ENCODE data around the gene CARM1.

CARM1 gene

DNA sequence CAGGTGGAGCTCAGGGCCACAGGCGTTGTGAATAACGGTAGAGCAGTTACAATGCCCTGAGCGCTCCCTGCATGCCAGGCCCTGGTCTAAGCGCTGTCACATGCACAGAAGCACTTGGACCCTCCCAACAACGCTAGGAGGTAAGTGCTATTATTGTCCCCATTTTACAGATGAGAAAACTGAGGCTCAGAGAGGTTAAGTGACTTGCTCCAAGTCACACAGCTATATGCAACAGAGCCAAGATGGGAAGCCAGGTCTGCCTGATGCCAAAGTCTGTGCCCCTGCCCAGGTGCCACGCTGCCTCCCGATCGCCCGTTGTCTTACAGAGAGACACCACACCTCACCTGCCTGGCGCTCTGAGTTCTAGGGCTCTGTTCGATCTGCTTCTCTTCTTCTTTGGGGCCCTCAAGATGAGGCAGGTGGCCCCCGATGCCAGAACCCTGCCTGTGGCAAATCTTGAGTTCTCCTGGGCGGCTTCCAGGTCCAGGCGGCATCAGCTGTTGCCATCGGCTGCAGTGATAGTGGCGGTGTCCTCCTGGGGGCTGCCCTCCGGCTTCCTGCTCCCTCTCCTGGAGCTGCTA is 37.1 kb downstream of the CARM1 start:
- TF ChIP-seq, protein P1, sequence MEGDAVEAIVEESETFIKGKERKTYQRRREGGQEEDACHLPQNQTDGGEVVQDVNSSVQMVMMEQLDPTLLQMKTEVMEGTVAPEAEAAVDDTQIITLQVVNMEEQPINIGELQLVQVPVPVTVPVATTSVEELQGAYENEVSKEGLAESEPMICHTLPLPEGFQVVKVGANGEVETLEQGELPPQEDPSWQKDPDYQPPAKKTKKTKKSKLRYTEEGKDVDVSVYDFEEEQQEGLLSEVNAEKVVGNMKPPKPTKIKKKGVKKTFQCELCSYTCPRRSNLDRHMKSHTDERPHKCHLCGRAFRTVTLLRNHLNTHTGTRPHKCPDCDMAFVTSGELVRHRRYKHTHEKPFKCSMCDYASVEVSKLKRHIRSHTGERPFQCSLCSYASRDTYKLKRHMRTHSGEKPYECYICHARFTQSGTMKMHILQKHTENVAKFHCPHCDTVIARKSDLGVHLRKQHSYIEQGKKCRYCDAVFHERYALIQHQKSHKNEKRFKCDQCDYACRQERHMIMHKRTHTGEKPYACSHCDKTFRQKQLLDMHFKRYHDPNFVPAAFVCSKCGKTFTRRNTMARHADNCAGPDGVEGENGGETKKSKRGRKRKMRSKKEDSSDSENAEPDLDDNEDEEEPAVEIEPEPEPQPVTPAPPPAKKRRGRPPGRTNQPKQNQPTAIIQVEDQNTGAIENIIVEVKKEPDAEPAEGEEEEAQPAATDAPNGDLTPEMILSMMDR (conservative IDR thresholded peaks at IDR 0.05; ENCODE audit: control insufficient read depth, insufficient read depth, low read depth, low read length), result no peak
- no peak for DNase-seq (ENCODE audit: low read depth)

DNA sequence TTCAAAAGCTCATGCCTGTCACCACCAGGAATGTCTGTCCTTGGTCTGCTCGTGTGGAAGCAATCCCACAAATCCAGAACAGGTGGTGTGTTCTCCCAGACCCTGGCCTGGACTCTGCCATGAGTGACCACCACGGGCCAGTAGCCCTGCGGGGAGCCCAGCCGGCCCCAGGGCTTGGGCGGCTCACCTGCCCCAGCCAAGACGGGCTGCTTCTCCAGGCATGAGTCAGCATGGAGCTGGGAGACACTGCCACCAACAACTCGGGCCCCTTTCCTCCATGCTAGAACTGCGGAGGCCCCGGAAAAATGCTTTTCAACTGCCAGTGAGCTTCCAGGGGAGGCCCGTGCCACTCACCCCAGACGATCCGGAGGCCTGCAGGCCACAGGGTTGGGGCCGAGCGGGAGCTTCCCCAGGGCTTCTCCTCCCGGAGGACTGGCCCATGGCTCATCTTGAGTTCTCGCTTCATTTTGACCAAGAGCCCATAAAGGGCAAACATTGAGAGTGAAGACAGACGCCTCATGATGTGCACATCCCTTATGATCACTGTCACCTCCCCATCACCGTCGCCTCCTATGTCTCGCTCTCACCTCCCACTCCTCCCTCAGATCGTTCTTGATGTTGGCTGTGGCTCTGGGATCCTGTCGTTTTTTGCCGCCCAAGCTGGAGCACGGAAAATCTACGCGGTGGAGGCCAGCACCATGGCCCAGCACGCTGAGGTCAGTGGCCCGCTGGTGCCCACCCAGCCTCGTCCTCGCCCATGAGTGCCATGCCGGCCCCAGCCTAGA is 40.4 kb downstream of the CARM1 start:
- DNase-seq (ENCODE audit: low read depth), result no peak
- TF ChIP-seq, protein P1 (conservative IDR thresholded peaks at IDR 0.05; ENCODE audit: control insufficient read depth, insufficient read depth, low read depth, low read length), result no peak
- H3K4me3 ChIP-seq (ENCODE audit: control insufficient read depth, low read depth, low read length), result no peak overlapping the region

More for the DNA sequence above, 37.1 kb downstream of the CARM1 start:
- no peak overlapping the region for H3K4me3 ChIP-seq (ENCODE audit: control insufficient read depth, low read depth, low read length)

DNA sequence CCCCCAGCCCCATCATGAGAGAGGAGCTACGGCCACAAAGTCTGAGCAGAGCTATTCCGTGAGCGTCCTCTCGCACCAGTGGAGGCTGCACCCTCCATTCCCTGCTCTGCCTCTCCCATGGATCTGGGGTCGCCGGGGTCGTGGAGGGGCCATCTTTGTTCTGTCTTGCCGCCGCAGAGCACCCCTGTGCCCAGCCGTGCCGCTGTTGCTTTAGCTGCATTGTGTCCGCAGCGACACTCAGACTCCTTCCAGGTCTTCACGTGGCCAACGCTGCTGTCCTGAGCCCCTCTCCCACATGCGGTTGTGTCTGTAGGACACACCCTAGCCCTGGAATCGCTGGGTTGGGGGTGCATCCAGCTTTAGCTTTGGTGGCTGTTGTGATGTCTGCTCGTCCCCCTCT is 41.3 kb downstream of the CARM1 start:
- no peak for DNase-seq (ENCODE audit: low read depth)
- H3K4me3 ChIP-seq (ENCODE audit: control insufficient read depth, low read depth, low read length), result no peak overlapping the region
- TF ChIP-seq, protein P1 (conservative IDR thresholded peaks at IDR 0.05; ENCODE audit: control insufficient read depth, insufficient read depth, low read depth, low read length), result no peak

DNA sequence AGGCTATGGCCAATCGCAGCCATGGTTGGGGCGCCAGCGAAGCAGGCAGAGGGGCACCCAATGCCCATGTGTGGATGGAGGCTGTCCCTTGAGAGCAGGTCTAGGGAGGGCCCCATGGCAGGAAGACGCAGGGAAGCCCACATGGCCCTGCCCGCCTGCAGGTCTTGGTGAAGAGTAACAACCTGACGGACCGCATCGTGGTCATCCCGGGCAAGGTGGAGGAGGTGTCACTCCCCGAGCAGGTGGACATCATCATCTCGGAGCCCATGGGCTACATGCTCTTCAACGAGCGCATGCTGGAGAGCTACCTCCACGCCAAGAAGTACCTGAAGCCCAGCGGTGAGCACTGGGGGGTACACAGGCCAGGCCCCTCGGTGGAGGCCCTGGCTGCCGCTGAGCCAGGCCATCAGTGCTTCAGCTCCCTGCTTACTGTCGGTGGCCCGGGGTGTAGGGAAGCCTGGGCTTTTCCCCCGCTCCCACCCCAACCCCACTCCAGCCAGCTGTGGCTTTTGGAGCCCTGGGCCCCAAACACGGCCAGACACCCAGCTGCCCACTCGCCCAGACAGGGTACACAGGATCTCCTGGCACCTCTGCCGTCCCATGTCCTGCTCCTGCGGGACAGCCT is 42.5 kb downstream of the CARM1 start:
- TF ChIP-seq, protein P1 (conservative IDR thresholded peaks at IDR 0.05; ENCODE audit: control insufficient read depth, insufficient read depth, low read depth, low read length), result no peak
- DNase-seq (ENCODE audit: low read depth), result no peak
- H3K4me3 ChIP-seq (ENCODE audit: control insufficient read depth, low read depth, low read length), result no peak overlapping the region

- TF ChIP-seq, protein P1 (conservative IDR thresholded peaks at IDR 0.05; ENCODE audit: control insufficient read depth, insufficient read depth, low read depth, low read length), result peak; percentile 57
- no peak overlapping the region for H3K4me3 ChIP-seq (ENCODE audit: control insufficient read depth, low read depth, low read length)
- peak; percentile 96 for DNase-seq (ENCODE audit: low read depth)
These were observed 44.1 kb downstream of the CARM1 start for GRCh38 chr19:10915130-10916091.

DNA sequence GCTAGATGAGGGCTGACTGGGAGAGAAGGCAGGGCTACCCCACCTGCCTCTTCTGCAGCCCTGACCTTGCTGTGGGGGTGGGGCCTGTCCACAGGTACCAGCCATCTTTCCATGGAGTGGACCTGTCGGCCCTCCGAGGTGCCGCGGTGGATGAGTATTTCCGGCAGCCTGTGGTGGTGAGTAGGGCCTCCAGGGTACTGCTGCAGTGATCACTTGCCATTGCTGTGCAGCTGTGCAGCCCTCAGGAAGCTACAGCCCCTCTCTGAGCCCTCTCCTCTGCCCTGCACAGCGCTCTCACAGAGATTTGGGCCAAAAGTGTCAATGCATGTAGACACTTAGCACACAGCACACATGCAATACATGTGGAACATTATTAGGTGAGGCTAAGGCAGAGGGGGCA is 45.2 kb downstream of the CARM1 start:
- no peak overlapping the region for H3K4me3 ChIP-seq (ENCODE audit: control insufficient read depth, low read depth, low read length)
- no peak for DNase-seq (ENCODE audit: low read depth)
- TF ChIP-seq, protein P1 (conservative IDR thresholded peaks at IDR 0.05; ENCODE audit: control insufficient read depth, insufficient read depth, low read depth, low read length), result no peak
